Measurements from ENCODE around the gene USP54.

USP54 gene

DNA sequence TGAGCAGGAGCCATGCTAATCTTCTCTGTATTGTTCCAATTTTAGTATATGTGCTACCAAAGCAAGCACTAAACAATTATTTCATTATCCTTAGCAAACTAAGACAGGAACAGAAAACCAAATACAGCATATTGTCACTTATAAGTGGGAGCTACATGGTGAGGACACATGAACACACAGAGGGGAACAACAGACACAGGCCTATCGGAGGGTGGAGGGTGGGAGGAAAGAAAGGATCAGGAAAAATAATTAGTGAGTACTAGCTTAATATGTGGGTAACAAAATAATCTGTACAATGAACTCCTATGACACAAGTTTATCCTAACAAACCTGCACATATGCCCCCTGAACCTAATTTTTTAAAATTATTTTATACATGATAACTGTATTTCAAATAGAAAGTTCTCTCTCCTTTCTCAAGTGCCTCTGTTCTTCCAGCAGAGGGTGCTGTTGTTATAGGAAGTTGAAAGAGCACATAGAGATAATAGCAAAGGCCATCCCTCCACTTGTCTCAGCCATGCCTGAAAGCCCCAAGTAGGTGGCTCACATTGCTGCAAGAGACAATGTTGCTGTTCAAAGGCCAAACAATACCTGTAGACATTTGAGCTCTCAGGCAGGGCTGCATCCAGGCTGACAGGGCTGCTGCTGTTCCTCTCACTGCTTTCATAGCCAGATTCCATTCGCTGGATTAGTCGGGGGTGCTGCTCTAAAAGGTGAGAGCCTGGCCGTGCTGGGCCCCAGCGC lies 61.9 kb downstream of the USP54 start:
- DNase-seq (ENCODE audit: low read depth, low spot score) = peak; percentile 79

DNA sequence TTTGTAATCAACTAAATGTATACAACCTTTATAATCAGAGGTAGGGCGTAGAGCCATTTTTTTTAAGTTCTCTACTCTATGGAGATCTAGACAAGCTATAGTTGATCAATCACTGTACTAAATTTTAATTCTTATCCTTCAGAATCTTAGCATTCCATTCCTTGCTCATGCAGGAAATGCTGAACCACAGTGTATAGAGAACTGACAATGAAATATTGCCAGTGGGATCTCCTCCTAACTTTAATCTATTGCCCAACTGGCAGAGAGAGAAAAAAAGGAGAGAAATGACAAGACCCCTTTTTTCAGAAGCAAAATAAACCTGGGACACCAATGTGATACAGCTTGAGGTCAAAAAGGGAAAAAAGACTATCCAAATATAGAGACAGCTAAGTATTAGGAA lies 68.9 kb downstream of the USP54 start:
- no peak for DNase-seq (ENCODE audit: low read depth, low spot score)

DNA sequence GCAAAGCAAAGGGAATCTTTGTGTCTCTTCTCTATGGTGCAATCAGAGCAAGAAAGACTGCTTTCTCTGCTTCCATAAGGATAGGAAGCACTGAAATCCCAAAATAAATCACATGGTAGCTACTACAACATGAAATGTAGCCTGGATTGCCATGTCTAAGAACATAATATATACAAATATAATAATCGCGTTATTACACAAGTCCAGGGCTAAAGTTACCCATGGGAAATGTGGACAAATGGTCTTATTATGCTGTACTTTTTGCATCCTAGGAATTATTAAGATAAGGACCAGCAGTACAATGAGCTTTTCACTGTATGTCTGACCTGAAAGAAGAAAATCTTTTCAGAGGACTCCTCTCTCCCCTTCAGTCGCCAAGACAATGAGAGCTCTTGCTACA lies 71.8 kb downstream of the USP54 start:
- DNase-seq (ENCODE audit: low read depth, low spot score) = no peak

DNA sequence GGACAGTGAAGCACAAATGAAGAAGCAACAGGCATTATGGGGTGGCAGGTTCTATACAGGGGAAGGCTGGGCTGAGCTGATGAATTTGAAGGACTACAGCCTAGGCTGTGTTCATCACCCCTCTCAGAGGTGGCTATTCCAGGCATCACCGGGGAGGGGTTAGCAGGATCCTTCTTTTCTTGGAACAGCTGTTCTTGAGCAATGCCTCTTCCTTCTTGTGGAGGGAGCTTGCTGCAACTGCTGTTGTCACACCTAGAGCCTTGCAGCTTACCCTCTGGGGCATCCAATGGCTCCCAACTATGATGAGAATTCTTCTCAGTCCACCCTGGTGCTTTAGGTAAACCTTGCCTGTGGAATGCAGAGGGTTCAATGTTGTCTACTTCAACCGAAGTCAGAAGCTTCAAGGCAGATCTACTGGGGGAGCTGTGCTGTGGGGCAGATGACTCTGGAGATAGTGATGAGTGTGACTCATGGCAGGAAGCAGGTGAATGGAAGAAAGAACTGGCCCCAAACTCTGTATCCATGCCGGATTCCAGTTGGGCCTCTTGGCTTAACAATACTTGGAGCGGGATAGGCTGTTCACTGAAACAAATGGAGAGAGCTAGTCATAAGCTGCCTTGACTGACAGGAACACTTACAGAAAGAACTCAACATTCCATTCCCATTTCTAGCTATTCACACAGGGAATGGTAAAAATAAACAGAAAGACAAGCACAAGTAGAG lies 73.8 kb downstream of the USP54 start:
- DNase-seq (ENCODE audit: low read depth, low spot score) = no peak

DNA sequence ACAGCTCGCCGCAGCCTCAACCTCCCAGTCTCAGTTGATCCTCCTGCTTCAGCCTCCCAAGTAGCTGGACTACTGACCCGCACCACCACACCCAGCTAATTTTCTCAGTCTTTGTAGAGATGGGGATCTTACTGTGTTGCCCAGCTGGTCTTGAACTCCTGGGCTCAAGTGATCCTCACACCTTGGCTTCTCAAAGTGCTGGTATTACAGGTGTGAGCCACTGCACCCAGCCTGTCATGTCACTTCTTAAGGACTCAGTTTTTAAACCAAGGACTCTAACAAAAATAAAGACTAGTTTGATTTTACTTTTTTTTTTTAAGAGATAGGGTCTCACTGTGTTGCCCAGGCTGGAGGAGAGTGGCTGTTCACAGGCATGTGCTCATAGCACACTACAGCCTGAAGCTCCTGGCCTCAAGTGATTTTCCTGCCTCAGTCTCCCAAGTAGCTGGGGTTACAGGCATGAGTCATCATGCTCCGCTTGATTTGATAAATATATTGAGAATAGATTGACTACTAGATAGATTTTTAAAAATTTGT lies 78.9 kb downstream of the USP54 start:
- DNase-seq (ENCODE audit: low read depth, low spot score) = no peak

DNA sequence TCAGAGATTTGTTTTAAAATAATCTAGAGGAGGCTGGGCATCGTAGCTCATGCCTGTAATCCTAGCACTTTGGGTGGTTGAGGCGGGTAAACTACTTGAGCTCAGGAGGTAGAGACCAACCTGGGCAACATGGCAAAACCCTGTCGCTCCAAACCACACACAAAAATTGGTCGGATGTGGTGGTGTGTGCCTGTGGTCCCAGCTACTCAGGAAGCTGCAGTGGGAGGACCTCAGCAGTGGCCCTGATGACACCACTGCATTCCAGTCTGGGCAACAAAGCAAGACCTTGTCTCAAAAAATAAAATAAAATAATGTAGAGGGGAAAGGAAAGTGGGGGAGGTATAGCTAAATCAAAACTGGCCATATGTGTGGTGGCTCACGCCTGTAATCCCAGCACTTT lies 81.4 kb downstream of the USP54 start:
- no peak for DNase-seq (ENCODE audit: low read depth, low spot score)

DNA sequence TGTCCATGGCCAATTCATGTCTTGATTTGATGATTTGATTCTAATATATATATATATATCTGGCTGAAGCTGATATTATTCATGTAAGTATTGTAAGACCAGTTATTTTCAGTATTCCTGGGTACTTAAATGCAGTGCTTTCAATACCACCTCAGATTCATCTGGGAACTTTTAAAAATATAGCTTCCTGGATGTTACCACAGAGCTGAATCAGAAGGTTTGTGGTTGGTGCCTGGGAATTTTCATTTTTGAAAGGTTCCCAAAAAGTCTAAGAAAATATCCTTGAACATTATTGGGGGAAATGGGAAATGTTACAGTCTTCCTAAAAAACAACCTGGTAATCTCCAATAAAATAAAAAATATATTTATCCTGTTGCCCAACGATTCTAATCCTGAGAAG lies 84.7 kb downstream of the USP54 start:
- no peak for DNase-seq (ENCODE audit: low read depth, low spot score)

DNA sequence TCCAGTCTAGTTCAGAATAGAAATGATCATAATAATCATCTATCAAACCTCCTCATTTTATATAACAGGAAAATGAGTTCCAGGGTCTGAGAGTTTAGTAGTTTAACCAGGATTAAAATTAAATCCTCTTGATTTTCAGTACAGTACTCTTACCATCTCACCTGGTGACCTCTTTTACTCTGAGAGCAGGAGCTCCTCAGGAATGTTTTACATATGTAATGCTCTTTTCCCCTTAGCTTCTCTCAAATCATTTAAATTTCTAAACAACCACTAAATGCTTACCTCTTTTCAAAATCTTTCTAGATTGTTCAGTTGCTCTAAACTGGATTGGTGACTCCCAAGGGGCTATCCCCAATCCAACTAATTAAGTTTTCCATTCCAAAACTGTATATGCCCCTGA lies 85.1 kb downstream of the USP54 start:
- no peak for DNase-seq (ENCODE audit: low read depth, low spot score)

DNA sequence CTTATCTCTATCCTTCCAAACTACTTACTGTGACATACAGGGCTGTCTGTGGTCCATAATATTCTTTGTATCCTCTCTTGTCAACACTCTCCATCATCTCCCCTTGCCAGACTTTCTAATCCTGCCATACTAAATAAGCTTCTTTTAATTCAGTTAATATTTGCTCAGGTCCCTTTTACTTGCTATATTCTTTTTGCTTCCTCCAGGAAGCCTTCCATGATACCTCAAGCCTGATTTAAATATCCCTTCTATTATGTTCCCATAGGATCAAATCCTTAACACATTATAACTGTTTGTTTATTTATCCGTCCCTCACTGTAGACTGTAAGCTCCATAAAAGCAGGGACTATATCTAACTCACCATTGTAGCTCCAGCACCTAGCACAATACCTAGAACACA lies 88.1 kb downstream of the USP54 start:
- no peak for DNase-seq (ENCODE audit: low read depth, low spot score)

DNA sequence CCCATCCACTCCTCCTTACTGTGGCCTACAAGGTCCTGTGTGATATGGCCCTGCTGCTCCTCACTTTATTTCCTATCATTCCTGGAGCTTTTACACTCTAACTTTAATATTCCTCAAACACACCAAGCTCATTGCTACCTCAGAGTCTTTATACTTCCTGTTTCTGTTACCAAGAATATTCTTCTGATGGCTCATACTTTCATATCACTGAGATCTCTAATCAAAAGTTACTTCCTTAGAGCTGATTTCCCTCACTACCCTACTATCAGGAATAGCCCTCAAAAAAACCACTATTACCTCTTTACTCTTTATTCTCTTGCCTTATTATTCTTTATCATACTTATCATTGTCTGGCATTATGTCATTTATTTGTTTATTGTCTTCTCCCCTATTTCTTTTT lies 89.5 kb downstream of the USP54 start:
- no peak for DNase-seq (ENCODE audit: low read depth, low spot score)

DNA sequence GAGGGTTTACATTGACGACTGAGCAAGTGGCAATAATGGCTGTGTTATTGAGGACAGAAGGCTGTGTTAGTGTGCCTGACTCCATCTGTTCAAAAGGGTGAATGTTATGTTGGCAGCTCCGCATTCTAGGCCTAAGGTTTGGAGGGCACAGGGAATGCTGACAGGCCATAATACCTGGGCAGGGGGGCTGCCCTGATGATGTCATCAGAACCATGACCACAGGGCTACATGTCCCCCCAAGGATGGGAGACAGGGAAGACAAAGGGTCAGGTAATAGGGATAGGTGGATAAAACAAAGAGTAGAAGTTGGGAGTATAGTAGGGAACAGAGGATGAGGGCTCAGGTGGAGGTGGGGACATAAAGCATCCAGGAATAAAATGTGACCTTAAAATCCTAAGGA lies 93.5 kb downstream of the USP54 start:
- no peak for DNase-seq (ENCODE audit: low read depth, low spot score)

DNA sequence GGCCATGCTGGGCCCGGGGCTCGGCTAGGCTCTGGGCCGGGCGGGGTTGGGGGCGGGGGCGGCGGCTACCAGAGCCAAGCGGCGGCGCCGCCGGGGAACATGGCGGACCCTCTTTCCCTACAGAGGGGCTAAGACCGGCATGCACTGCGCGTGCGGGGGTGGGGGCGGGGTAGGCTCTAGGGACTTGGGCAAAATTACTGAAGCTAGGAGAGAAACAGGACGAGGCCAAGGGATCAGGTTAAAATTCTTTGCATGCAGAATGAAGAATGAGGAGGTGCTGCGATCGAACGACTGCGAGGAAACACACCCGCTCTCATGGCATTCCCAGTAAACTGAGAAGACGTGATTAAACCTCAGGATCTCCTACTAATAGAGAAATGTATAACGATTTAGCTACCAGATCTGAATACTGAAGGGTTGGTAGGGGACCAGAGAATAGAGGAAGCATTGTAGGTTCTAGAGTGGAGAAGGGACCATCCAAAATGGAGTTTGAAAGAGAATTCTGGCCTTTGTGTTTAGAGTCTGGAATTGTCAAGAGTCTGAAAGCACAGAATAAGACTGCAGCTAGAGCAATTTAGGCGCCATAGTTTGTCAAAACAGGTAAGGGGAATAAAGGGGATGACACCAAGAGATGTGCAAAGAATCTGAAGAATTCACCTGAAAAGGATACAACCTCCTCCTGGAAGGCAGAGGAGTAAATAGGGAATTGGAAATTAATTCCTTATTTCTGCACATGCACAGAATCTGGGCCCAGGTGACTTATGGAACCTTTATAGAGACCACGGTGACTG lies 95.1 kb downstream of the USP54 start, which contains the start of gene PPP3CB:
TSS of gene PPP3CB (minus strand) at position 141 of the 791 bp plus-strand sequence. CDS start at position 6, 135 bp downstream.
- peak; percentile 88 for DNase-seq (ENCODE audit: low read depth, low spot score)

DNA sequence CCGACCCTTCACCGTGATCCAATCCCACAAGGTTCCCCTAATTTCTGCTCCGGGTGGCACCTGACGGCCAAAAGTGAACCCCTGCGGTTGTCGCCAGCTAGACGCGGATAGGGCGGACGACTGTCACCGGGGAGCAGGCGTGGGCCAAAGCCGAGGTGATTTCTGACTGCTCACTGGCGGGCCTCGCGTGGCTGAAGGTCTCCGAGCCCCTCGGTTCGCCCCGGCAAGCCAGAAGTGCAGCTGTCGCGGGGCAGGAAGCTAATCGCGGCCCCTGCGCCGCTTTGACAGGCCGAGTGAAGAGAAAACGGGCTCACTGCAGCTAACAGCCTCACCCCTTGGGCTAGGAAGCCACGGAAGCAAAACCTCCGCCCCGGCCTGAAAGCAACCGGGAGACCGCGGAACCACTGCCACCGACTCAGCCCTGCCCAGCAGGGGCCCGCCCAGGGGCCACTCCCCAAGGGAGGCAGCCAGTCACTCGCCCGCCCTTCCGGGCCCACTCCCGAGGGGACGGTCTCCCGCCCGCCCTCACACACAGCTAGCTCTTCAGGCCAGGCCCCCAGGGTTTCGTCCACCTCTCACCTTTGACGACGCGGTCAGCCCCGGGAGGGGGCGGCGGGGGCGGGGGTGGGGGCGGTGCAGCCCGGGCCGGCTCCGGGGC lies 95.8 kb downstream of the USP54 start:
- DNase-seq (ENCODE audit: low read depth, low spot score) = no peak

DNA sequence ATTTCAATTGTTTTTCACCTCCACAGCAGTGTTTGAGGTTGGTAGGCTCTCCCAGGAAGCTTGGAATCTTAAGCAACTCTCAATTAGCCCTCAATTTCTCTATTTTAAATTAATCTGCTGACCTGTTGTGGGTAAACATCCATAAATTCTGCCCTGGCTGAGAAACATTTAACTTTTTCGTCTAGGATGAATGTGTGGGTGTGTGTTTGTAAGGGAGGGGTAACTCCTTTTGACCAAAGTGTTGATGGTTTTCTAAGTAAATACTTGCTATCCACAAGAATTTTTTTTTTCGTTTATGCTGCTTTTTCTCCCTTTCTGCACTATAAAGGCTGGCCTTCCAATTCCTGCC lies 96.3 kb downstream of the USP54 start:
- no peak for DNase-seq (ENCODE audit: low read depth, low spot score)

DNA sequence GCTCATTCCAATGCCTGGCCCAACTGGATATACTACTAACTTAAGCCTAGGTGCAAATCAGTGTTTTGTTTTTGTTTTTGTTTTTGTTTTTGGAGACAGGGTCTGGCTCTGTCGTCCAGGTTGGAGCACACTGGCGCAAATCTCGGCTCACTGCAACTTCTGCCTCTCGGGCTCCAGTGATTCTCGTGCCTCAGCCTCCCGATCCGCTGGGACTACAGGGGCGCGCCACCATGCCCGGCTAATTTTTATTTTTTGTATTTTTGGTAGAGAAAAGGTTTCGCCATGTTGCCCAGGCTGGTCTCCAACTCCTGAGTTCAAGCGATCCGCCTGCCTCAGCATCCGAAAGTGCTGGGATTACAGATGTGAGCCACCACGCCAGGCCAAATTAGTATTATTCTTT lies 96.9 kb downstream of the USP54 start:
- no peak for DNase-seq (ENCODE audit: low read depth, low spot score)

DNA sequence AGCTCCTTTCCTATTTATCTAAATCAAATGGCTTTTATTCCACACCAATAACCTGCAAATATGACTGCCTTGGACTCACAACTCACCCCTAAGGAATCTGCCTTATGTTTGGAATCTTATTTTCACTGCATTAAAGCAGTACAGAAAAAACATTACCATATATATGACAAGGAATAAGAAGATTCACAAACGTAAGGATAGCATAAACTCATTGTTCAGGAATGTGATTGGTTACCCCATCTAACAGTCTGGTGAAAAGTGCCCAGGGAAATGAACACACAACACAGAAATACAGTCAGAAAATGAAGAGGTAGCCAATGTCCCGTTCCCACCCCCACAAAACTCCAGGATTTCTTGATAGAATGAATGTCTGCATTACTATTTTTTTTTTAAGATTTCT lies 97.4 kb downstream of the USP54 start:
- no peak for DNase-seq (ENCODE audit: low read depth, low spot score)

DNA sequence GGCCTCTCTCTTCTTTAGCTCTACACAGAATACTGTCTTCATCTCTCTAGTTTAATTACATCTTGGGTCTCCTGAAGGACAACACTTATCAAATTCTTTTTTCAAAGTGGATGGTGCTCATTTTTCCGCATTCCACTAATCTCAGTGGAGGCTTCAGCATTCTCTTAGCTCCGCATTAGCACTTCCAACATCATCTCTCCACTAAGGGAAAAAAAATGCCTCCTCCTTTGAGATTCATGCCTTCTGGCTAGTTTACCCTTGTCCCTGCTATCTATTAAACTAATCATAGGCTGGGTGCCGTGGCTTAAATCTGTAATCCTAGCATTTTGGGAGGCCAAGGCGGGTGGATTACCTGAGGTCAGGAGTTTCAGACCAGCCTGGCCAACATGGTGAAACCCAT lies 104.5 kb downstream of the USP54 start:
- no peak for DNase-seq (ENCODE audit: low read depth, low spot score)

DNA sequence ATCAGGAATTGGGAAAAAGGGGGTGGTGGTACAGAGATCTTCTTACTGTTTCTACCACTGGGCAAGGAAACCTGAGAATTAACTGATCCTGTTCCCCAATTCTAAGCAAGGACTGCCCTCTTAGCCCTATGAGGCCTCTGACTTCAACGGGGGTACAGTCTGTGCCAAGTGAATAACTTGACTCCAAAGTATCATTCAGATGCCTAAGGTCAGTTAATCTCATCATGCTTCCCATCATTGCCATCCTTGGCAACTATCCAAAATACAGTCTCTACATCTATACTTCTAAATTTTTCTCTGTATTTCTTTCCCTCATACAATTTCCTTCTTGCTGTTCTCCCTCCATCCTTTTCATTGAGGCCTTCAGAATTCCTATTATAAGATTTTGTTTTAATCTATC lies 105.8 kb downstream of the USP54 start:
- no peak for DNase-seq (ENCODE audit: low read depth, low spot score)

DNA sequence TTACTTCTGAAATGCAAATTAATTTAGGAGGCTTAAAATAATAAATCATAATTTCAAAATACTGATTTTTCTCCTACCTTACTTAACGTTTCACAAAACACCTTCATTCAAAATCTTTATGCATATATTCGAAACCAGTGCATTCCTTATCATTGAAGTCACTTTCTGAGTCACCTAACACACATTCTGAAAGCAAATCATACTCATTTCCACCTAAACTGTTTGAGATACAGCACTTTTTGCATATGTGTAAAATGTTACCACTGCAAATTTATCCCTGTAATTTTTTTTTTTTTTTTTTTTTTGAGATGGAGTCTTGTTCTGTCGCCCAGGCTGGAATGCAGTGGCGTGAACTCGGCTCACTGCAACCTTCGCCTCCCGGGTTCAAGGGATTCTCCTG lies 111.0 kb downstream of the USP54 start:
- no peak for DNase-seq (ENCODE audit: low read depth, low spot score)

DNA sequence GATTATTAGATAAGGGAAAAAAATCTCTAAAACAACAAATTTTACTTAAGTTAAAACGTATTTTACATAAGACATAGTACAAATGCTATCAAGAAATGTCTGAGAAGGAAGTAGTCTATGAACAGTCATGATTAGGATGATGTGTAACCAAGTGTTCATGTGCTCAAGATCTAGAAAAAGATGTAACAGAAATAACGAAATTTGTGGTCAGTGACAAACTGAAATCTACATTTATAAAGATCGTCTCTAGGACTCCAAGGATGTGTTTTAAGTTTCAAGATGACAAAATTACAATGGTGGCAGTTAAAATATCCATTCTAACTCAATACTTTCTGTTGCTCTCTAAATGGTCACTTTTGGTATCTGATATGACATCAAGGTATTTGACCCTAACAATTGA lies 112.5 kb downstream of the USP54 start:
- DNase-seq (ENCODE audit: low read depth, low spot score) = no peak

DNA sequence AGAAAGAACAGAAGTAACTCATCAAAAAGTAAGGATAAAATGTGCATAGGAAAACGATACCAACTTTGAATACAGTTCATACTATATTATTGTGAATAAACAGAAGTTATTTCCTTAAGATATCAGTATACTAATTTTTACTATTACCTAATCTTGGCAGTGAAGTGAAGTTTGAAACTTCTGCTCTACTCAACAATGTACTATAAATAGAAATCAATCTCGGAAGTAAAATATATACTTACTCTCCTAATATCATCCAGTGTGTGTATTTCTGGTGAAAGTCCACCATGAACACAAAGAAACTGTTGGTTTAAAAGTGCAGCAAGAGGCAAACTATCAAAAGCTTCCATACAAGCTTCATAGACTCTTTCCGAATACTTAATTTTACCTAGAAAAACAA lies 119.9 kb downstream of the USP54 start:
- no peak for DNase-seq (ENCODE audit: low read depth, low spot score)

DNA sequence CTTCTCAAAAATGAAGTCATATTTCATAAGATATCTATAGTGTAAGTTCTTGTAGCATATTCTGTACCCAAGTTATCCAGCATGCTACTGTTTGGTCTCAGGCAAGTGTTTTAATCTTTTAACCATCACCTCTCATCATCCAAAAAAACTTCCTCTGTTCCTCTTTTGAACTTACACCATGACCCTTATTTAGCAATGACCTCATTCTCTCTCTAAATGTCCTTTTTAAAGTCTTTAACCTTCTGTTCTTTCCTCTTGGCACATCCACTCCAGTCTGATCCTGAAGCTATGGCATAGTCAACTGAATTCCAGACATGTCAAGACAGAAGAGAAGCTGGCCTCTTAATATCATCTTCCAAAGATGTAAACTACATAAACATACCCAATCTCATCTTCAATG lies 121.6 kb downstream of the USP54 start:
- DNase-seq (ENCODE audit: low read depth, low spot score) = no peak
